Prostate gland (tissue), 2 donors: Measurements from ENCODE around the gene FCER2.

Source experiments
- CTCF ChIP-seq, 4 experiments: fragments of 200-600 bp in 2 of 4; fragments of 450-650 bp in 2 of 4; sonication (generic) in 2 of 4; IDR thresholded peaks; 1 replicate in 3 of 4; 2 replicates in 1 of 4; pipeline ENCODE4 v1.5.1; 2016 to 2019; ENCODE audit warnings: antibody characterized with exemption in 4 of 4, mild to moderate bottlenecking in 2 of 4, moderate library complexity in 2 of 4
- POLR2A ChIP-seq: fragments of 450-650 bp; IDR thresholded peaks from one replicate; pipeline ENCODE4 v1.6.1; 2016; ENCODE audit warnings: antibody characterized with exemption, mild to moderate bottlenecking
- POLR2AphosphoS5 ChIP-seq: sonication (generic); formaldehyde crosslinking; IDR thresholded peaks from one replicate; pipeline ENCODE4 v1.6.1; 2017; ENCODE audit warnings: antibody characterized with exemption

GRCh38 chr19:7733376-7733775 is 31.4 kb upstream of the FCER2 start:
- no peak for TF ChIP-seq POLR2AphosphoS5
- no peak for TF ChIP-seq CTCF (IDR thresholded peaks at IDR 0.05)
- TF ChIP-seq POLR2A: no peak
